HEK293 (cell line): ENCODE data around the gene ZNF117.
A peak's percentile ranks its signal among the peaks of the same experiment; 100 is the strongest.

ENCODE experiments used
- CTCF ChIA-PET: fragments of 350-600 bp; formaldehyde crosslinking; extraction: SDS; loops from one replicate; lab custom pipeline; 2021; ENCODE audit warnings: antibody characterized with exemption; lab: Yijun Ruan, JAX
- POLR2A ChIA-PET: fragments of 300-600 bp; formaldehyde crosslinking; extraction: SDS; loops from one replicate; lab custom pipeline; 2020; ENCODE audit warnings: antibody characterized with exemption, inconsistent platforms; lab: Yijun Ruan, JAX
- H3K27ac ChIP-seq: fragments of 200-500 bp; sonication (Bioruptor generic); 2 replicates; pipeline ENCODE4 v1.5.1; 2014; ENCODE audit warnings: low read depth, low read length, control low read depth, inconsistent platforms; ENCODE audit errors: extremely low read depth
- H3K36me3 ChIP-seq, 2 experiments: fragments of 200-500 bp in 1 of 2; sonication (Bioruptor generic) in 1 of 2; 1 replicate in 1 of 2; 2 replicates in 1 of 2; pipeline ENCODE4 v1.5.1; 2014 to 2017; ENCODE audit warnings: inconsistent platforms in 2 of 2, low read length in 2 of 2; ENCODE audit not compliant: control insufficient read depth in 2 of 2, insufficient read depth in 1 of 2
- H3K4me1 ChIP-seq: fragments of 200-500 bp; sonication (Bioruptor generic); 2 replicates; pipeline ENCODE4 v1.5.1; 2014; ENCODE audit warnings: mild to moderate bottlenecking, low read length, inconsistent platforms; ENCODE audit not compliant: control insufficient read depth, insufficient read depth
- H3K4me3 ChIP-seq: 2 replicates; pipeline ENCODE4 v1.5.1; 2011; ENCODE audit warnings: low read depth, mild to moderate bottlenecking, control low read depth, low read length, moderate library complexity
- H3K9me3 ChIP-seq: fragments of 200-500 bp; sonication (Bioruptor generic); 2 replicates; pipeline ENCODE4 v1.5.1; 2014; ENCODE audit warnings: low read depth, low read length, inconsistent platforms; ENCODE audit not compliant: control insufficient read depth, insufficient read depth
- HOXA7 ChIP-seq: sonication (generic); formaldehyde crosslinking; IDR thresholded peaks from 2 replicates; pipeline ENCODE4 v1.8.1; 2022; ENCODE audit warnings: missing genetic modification reagents, borderline replicate concordance
- HOXD13 ChIP-seq: sonication (generic); formaldehyde crosslinking; IDR thresholded peaks from 2 replicates; pipeline ENCODE4 v1.8.0; 2022; ENCODE audit warnings: missing genetic modification reagents, borderline replicate concordance
- KLF8 ChIP-seq: fragments of 450-650 bp; formaldehyde crosslinking; IDR thresholded peaks from 2 replicates; pipeline ENCODE4 v1.5.1; 2016; ENCODE audit warnings: missing biosample characterization, missing genetic modification characterization
- PRDM1 ChIP-seq: fragments of 450-650 bp; formaldehyde crosslinking; IDR thresholded peaks from 2 replicates; pipeline ENCODE4; 2016; ENCODE audit warnings: missing biosample characterization, missing genetic modification characterization
- ZBTB7A ChIP-seq: fragments of 450-650 bp; formaldehyde crosslinking; IDR thresholded peaks from 2 replicates; pipeline ENCODE4 v1.5.1; 2016; ENCODE audit warnings: low read depth, missing biosample characterization, missing genetic modification characterization
- ZNF112 ChIP-seq: fragments of 450-650 bp; formaldehyde crosslinking; IDR thresholded peaks from 2 replicates; pipeline ENCODE4 v1.5.0; 2017; ENCODE audit warnings: missing biosample characterization, missing genetic modification characterization
- ZNF274 ChIP-seq, 2 experiments: fragments of 200-500 bp in 1 of 2; fragments of 450-650 bp in 1 of 2; sonication (Bioruptor generic) in 1 of 2; formaldehyde crosslinking in 1 of 2; IDR thresholded peaks; 2 replicates each; pipeline versions ENCODE4 v1.5.1 to v1.6.1; 2014 to 2016; ENCODE audit warnings: borderline replicate concordance in 1 of 2, inconsistent platforms in 1 of 2, low read length in 1 of 2, missing biosample characterization in 1 of 2, missing genetic modification characterization in 1 of 2
- ZNF366 ChIP-seq: fragments of 450-650 bp; formaldehyde crosslinking; conservative IDR thresholded peaks from 2 replicates; pipeline ENCODE4 v1.5.1; 2016; ENCODE audit warnings: missing biosample characterization, missing genetic modification characterization
- ZNF433 ChIP-seq: fragments of 450-650 bp; formaldehyde crosslinking; IDR thresholded peaks from 2 replicates; pipeline ENCODE4 v1.5.1; 2016; ENCODE audit warnings: missing biosample characterization, missing genetic modification characterization, low read depth
- ZNF610 ChIP-seq: fragments of 450-650 bp; formaldehyde crosslinking; IDR thresholded peaks from 2 replicates; pipeline ENCODE4 v1.5.1; 2016; ENCODE audit warnings: missing biosample characterization, missing genetic modification characterization, borderline replicate concordance
- ZNF654 ChIP-seq: fragments of 450-650 bp; formaldehyde crosslinking; IDR thresholded peaks from 2 replicates; pipeline ENCODE4 v1.5.1; 2016; ENCODE audit warnings: low read depth, missing biosample characterization, missing genetic modification characterization
- ZNF664 ChIP-seq: fragments of 450-650 bp; formaldehyde crosslinking; IDR thresholded peaks from 2 replicates; pipeline ENCODE4 v1.5.1; 2016; ENCODE audit warnings: missing biosample characterization, missing genetic modification characterization
- ZNF701 ChIP-seq: fragments of 450-650 bp; formaldehyde crosslinking; IDR thresholded peaks from 2 replicates; pipeline ENCODE4 v1.5.1; 2016; ENCODE audit warnings: missing biosample characterization, missing genetic modification characterization
- ZNF747 ChIP-seq: fragments of 450-650 bp; formaldehyde crosslinking; IDR thresholded peaks from 2 replicates; pipeline ENCODE4 v1.5.1; 2016; ENCODE audit warnings: missing biosample characterization, missing genetic modification characterization
- ZSCAN16 ChIP-seq: fragments of 450-650 bp; formaldehyde crosslinking; IDR thresholded peaks from 2 replicates; pipeline ENCODE4 v1.5.1; 2016; ENCODE audit warnings: missing biosample characterization, missing genetic modification characterization
- ZSCAN23 ChIP-seq: fragments of 450-650 bp; formaldehyde crosslinking; IDR thresholded peaks from 2 replicates; pipeline ENCODE4 v1.5.1; 2016; ENCODE audit warnings: missing biosample characterization, missing genetic modification characterization
- TF ChIP-seq, protein P1 (sequence below): fragments of 450-650 bp; formaldehyde crosslinking; IDR thresholded peaks from 2 replicates; pipeline ENCODE4 v1.5.1; 2016; ENCODE audit warnings: missing biosample characterization, missing genetic modification characterization
- TF ChIP-seq, protein P2 (sequence below): fragments of 450-650 bp; formaldehyde crosslinking; IDR thresholded peaks from 2 replicates; pipeline ENCODE4 v1.5.1; 2016; ENCODE audit warnings: missing biosample characterization, missing genetic modification characterization, low read depth
- TF ChIP-seq, protein P3 (sequence below): fragments of 450-650 bp; formaldehyde crosslinking; IDR thresholded peaks from 2 replicates; pipeline ENCODE4 v1.5.0; 2017; ENCODE audit warnings: missing biosample characterization, missing genetic modification characterization, borderline replicate concordance
- TF ChIP-seq, protein P4 (sequence below): fragments of 450-650 bp; formaldehyde crosslinking; IDR thresholded peaks from 2 replicates; pipeline ENCODE4 v1.5.1; 2017; ENCODE audit warnings: missing biosample characterization, missing genetic modification characterization
- TF ChIP-seq, protein P5 (sequence below): fragments of 450-650 bp; formaldehyde crosslinking; optimal IDR thresholded peaks from 2 replicates; pipeline ENCODE3; 2016; ENCODE audit warnings: missing biosample characterization, mild to moderate bottlenecking, missing genetic modification characterization
- TF ChIP-seq, protein P6 (sequence below): fragments of 450-650 bp; formaldehyde crosslinking; IDR thresholded peaks from 2 replicates; pipeline ENCODE4 v1.5.1; 2017; ENCODE audit warnings: missing biosample characterization, missing genetic modification characterization
- TF ChIP-seq, protein P7 (sequence below): fragments of 450-650 bp; formaldehyde crosslinking; IDR thresholded peaks from 2 replicates; pipeline ENCODE4 v1.5.1; 2016; ENCODE audit warnings: missing biosample characterization, missing genetic modification characterization

Gene ZNF117

DNA sequence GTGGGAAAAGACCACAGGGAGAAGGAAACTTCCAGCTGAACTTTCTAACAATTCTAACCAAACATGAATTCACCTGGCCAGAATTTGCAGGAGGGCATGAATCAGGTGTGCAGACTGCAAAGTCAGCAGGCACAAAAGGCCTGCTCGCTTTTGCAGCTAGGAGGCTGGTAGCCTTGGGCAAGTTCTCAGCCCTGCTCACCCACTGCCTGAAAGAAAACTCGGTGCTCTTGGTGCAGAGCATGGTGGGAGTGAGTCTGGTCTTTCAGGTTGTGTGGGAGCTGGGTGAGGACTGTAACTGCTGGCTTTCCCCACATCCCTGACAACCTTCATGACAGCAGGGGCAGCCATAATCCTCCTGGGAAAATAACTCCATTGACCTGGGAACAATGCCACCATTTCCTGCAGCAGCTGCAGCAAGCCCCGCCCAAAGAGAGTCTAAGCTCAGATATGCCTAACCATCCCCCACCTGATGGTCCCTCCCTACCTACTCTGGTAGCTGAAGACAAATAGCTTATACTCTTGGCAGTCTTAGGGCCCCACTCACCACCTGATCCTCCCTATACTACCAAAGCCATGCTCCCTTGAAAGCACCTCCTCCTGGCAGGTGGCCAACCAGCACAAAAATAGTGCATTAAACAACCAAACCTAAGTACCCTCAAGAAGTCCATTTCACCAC lies 31.6 kb downstream of the ZNF117 start (continued):
- no peak for TF ChIP-seq ZSCAN23 (tag by site-specific recombination)
- no peak for TF ChIP-seq ZNF664 (tag by site-specific recombination)
- TF ChIP-seq ZNF366: no peak
- TF ChIP-seq, protein P1, sequence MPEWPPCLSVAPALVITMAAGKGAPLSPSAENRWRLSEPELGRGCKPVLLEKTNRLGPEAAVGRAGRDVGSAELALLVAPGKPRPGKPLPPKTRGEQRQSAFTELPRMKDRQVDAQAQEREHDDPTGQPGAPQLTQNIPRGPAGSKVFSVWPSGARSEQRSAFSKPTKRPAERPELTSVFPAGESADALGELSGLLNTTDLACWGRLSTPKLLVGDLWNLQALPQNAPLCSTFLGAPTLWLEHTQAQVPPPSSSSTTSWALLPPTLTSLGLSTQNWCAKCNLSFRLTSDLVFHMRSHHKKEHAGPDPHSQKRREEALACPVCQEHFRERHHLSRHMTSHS (tag by site-specific recombination): no peak
- no peak for TF ChIP-seq ZNF701 (tag by site-specific recombination)
- no peak for TF ChIP-seq HOXD13 (CRISPR knock-in tag)
- TF ChIP-seq ZNF747 (tag by site-specific recombination): no peak
- TF ChIP-seq ZBTB7A (tag by site-specific recombination): no peak
- TF ChIP-seq, protein P2, sequence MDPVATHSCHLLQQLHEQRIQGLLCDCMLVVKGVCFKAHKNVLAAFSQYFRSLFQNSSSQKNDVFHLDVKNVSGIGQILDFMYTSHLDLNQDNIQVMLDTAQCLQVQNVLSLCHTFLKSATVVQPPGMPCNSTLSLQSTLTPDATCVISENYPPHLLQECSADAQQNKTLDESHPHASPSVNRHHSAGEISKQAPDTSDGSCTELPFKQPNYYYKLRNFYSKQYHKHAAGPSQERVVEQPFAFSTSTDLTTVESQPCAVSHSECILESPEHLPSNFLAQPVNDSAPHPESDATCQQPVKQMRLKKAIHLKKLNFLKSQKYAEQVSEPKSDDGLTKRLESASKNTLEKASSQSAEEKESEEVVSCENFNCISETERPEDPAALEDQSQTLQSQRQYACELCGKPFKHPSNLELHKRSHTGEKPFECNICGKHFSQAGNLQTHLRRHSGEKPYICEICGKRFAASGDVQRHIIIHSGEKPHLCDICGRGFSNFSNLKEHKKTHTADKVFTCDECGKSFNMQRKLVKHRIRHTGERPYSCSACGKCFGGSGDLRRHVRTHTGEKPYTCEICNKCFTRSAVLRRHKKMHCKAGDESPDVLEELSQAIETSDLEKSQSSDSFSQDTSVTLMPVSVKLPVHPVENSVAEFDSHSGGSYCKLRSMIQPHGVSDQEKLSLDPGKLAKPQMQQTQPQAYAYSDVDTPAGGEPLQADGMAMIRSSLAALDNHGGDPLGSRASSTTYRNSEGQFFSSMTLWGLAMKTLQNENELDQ (tag by site-specific recombination): no peak
- no peak for TF ChIP-seq ZNF433 (tag by site-specific recombination)

DNA sequence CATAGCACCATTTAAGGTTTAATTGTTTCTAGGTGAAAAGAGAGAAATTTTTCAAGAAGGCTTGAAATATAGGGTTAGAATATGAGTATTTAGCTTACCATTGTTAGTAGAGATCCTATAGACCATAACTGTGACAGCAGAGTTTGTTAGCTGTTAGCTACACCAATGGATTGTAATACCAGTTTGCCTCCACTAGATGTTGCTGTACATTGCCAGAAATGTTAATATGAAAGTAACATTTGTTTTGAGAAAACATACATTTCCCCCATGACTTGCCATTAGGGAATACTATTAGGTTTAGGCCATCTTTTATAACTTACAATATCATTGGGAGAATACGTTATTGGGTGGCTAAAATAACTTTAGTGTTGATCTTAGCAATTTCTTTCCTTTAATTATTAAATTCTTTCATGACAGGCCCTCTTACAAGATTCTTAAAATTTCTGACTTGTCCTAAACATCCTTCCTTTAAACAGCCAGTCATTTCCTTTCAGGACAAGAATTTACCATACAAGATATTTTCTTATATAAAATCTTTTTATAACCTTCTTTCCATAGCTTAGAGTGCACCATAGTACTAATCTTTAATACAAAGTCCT lies 39.5 kb downstream of the ZNF117 start:
- H3K9me3 ChIP-seq: no peaks in the 10 kb centered on the region
- H3K4me1 ChIP-seq: no peaks in the 10 kb centered on the region
- no peaks in the 10 kb centered on the region for H3K36me3 ChIP-seq
- CTCF ChIA-PET: interaction anchor here (0.6 to 2.5 kb wide), 13 partner anchors 9 to 487 kb away, joined by 3 to 19 read pairs (median 4); partner anchors contain the start of gene ERV3-1
- POLR2A ChIA-PET: no interaction called here
- no peak overlapping the region for H3K27ac ChIP-seq
- no peak overlapping the region for H3K4me3 ChIP-seq
- TF ChIP-seq, protein P3, sequence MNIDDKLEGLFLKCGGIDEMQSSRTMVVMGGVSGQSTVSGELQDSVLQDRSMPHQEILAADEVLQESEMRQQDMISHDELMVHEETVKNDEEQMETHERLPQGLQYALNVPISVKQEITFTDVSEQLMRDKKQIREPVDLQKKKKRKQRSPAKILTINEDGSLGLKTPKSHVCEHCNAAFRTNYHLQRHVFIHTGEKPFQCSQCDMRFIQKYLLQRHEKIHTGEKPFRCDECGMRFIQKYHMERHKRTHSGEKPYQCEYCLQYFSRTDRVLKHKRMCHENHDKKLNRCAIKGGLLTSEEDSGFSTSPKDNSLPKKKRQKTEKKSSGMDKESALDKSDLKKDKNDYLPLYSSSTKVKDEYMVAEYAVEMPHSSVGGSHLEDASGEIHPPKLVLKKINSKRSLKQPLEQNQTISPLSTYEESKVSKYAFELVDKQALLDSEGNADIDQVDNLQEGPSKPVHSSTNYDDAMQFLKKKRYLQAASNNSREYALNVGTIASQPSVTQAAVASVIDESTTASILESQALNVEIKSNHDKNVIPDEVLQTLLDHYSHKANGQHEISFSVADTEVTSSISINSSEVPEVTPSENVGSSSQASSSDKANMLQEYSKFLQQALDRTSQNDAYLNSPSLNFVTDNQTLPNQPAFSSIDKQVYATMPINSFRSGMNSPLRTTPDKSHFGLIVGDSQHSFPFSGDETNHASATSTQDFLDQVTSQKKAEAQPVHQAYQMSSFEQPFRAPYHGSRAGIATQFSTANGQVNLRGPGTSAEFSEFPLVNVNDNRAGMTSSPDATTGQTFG (tag by site-specific recombination): no peak
- TF ChIP-seq ZNF654 (tag by site-specific recombination) (peak; percentile 69), PRDM1 (tag by site-specific recombination) (peak; percentile 63; the same call in 1 of the 2 replicates), ZSCAN16 (tag by site-specific recombination) (no peak), ZNF274 (IDR thresholded peaks at IDR 0.05; ENCODE audit: low read length) (no peak), ZNF274 (tag by site-specific recombination; IDR thresholded peaks at IDR 0.05; ENCODE audit: borderline replicate concordance) (no peak), HOXA7 (CRISPR knock-in tag) (no peak), ZNF112 (no peak), KLF8 (no peak), ZNF610 (tag by site-specific recombination) (no peak)
- TF ChIP-seq, protein P4, sequence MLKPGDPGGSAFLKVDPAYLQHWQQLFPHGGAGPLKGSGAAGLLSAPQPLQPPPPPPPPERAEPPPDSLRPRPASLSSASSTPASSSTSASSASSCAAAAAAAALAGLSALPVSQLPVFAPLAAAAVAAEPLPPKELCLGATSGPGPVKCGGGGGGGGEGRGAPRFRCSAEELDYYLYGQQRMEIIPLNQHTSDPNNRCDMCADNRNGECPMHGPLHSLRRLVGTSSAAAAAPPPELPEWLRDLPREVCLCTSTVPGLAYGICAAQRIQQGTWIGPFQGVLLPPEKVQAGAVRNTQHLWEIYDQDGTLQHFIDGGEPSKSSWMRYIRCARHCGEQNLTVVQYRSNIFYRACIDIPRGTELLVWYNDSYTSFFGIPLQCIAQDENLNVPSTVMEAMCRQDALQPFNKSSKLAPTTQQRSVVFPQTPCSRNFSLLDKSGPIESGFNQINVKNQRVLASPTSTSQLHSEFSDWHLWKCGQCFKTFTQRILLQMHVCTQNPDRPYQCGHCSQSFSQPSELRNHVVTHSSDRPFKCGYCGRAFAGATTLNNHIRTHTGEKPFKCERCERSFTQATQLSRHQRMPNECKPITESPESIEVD (tag by site-specific recombination): no peak
- TF ChIP-seq, protein P5, sequence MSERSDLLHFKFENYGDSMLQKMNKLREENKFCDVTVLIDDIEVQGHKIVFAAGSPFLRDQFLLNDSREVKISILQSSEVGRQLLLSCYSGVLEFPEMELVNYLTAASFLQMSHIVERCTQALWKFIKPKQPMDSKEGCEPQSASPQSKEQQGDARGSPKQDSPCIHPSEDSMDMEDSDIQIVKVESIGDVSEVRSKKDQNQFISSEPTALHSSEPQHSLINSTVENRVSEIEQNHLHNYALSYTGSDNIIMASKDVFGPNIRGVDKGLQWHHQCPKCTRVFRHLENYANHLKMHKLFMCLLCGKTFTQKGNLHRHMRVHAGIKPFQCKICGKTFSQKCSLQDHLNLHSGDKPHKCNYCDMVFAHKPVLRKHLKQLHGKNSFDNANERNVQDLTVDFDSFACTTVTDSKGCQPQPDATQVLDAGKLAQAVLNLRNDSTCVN: no peak
- TF ChIP-seq, protein P6, sequence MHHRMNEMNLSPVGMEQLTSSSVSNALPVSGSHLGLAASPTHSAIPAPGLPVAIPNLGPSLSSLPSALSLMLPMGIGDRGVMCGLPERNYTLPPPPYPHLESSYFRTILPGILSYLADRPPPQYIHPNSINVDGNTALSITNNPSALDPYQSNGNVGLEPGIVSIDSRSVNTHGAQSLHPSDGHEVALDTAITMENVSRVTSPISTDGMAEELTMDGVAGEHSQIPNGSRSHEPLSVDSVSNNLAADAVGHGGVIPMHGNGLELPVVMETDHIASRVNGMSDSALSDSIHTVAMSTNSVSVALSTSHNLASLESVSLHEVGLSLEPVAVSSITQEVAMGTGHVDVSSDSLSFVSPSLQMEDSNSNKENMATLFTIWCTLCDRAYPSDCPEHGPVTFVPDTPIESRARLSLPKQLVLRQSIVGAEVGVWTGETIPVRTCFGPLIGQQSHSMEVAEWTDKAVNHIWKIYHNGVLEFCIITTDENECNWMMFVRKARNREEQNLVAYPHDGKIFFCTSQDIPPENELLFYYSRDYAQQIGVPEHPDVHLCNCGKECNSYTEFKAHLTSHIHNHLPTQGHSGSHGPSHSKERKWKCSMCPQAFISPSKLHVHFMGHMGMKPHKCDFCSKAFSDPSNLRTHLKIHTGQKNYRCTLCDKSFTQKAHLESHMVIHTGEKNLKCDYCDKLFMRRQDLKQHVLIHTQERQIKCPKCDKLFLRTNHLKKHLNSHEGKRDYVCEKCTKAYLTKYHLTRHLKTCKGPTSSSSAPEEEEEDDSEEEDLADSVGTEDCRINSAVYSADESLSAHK (tag by site-specific recombination): no peak
- TF ChIP-seq, protein P7, sequence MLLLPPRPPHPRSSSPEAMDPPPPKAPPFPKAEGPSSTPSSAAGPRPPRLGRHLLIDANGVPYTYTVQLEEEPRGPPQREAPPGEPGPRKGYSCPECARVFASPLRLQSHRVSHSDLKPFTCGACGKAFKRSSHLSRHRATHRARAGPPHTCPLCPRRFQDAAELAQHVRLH (tag by site-specific recombination): no peak
